Measurements from ENCODE around the gene UCN3. TPM values are rescaled to one million over a fixed set of nuclear protein-coding genes. Genes with fewer than 3 reads are reported as not detected.
A peak's percentile ranks its signal among the peaks of the same experiment; 100 is the strongest.

UCN3 gene, protein sequence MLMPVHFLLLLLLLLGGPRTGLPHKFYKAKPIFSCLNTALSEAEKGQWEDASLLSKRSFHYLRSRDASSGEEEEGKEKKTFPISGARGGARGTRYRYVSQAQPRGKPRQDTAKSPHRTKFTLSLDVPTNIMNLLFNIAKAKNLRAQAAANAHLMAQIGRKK
- not detected for polyA plus RNA-seq (2013, experiment 1 of 2; ENCODE audit: insufficient read length)
- polyA plus RNA-seq (2013, experiment 2 of 2; ENCODE audit: insufficient read length): not detected

DNA sequence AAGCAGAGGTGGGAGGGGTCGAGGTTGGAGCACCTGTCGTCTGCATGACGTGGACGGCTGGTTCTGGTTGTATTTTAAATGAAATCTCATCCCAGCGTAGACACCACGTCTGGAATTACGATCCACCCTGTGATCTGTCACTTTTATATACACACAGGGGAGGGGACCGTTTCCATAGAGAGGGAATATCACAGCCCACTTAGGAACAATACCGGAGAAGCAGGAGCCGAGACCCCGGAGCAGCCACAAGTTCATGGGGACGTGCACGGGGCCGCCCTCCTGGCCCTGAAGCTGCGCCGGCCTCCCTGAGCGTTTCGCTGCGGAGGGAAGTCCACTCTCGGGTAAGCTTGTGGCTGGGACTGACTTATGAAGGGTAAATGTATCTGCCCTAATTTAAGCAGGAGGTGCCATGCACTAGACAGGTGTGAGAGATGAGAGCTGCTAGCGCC lies at the start of gene UCN3:
TSS of gene UCN3 (plus strand) at position 77 of the 449 bp plus-strand sequence. CDS start 8,755 bp downstream, outside the sequence.
- DNase-seq: no peak

DNA sequence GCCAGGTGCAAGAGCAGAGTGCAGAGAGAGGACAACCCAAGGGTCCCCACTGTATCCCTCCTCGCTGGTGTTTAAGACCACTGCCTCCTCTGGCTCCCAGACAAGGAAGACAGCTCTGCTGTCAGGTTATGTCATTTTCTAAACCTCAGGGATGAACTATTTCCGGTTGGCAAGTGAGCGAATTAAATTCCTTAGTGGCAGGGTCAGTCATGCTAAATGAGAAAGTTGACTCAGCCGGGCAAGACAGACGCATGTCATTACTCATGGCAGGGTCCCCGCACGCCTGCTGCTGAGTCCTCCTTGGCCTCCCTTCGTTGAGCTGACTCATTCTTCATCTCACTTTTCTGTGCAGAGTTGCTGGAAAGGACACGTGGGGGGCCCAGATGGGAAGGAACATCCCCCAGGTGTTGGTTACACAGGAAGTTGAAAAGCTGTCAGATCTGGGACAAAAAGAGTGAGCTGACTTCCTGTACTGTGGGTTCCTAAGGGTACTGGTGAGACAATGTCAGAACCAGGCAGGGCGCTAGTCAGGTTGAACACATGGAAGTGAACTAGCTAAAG lies 47.1 kb upstream of the UCN3 start:
- peak; percentile 84 for DNase-seq

DNA sequence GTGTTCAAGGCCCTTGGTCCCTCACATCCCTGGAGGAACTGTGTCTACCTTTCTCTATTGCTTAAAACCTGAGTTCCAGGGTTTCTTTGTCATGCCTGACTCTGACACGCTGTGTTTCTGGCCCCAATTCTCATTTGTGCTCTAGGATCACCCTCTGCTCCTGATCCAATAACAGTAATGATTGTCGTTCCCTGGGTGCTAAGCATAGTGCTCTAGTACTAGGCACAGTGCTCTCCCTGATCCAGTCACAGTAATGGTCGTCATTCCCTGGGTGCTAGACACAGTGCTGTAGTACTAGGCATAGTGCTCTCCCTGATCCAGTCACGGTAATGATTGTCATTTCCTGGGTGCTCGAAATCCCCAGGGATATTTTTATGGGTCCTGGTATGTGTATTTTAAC lies 46.6 kb upstream of the UCN3 start:
- DNase-seq: no peak

DNA sequence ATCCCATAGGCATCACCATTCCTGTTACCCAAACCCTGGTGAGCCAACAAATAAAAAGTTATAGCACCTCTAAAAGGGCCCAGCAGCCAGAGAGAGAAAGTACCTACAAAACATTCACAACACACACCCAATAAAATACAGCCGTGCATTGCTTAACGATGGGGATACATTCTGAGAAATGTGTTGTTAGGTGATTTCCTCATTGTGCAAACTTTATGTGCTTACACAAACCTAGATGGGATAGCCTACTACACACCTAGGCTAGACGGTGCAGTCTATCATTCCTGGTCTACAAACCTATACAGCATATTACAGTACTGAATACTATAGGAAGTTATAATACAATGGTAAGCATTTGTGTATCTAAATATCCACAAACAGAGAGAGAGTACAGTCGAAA lies 44.9 kb upstream of the UCN3 start:
- no peak for DNase-seq

DNA sequence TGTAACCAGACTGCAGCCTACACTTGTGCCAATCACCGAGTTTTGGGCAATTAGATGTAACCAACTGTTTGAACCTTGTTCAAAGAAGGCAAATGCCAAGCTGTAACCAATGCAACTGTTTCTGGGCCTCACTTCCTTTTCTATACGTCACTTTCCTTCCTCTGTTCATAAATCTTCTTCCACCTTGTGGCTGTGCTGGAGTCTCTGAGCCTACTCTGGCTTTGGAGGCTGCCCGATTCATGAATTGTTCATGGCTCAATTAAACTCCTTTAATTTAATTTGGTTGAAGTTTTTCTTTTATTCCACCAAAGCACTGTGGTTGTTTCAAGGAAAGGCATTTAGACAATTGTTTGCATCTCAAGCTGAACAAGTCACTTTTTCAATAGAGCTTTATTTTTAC lies 43.5 kb upstream of the UCN3 start:
- no peak for DNase-seq

DNA sequence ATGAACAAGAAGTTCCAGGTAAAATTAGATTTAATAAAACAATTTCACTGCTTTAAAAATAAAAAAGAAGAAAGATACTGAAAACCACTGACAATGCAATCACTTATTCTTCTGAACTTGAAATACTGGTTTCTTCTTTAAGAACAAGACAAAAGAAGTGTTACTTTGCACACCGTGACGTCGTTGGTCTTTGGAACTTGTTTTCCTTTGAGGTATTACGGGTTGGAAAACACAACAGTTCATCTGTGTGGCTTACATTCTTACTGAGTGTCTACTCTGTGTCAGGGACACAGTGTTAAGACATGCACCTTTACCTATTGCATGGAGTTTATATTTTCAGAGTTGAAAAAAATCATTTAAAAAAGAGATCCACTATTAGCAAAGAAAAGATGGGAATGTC lies 41.3 kb upstream of the UCN3 start:
- DNase-seq: no peak

DNA sequence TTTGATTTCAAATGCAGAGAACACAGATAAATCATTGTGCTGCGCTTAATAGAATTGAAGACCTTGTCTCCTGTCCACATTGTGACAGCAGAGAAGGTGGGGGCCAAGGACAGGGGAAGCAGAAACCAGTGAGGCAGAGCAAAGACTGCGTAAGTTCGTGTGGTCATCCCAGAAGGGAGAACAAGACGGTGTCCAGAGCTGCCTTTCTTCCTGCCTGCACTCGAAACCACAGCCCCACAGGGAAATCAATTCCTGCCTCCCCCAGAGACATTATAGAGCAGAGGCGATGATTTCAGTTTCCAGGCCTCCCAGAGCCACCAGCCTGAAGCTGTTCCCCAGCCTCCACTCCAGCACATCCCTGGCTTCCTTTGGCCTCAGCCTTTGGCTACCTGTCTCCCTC lies 39.7 kb upstream of the UCN3 start:
- DNase-seq: peak; percentile 6

DNA sequence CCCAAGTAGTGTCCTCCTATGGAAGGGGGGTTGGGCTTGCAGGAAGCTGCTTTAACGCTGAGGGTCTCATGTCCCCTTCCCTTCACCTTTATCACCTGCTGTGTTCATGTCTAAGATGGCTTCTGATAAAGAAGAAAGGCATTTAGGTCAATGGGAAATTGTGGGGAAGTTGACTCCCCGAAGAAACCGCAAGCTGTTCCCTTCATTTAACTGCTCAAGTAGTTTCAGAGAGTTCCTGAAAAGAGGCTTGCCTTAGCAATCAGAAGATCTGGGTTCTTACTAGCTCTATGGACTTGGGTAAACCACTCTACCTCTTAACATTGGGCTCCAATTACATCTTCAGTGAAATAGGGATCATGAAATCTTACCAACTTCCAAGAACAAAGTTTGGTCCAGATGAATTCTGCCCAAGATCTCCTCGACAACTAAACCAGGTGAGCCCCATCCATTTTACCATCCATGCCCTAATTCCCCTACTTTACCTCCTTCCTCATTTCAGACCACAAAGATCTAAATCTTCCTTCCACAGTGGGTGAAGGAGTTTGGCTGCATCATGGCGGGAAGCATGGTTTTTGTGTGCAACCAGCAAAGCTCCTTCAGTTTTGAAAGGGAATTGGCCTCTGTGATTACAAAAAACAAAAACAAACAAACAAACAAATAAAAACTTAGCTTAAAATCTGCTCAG lies 30.4 kb upstream of the UCN3 start:
- DNase-seq: no peak

DNA sequence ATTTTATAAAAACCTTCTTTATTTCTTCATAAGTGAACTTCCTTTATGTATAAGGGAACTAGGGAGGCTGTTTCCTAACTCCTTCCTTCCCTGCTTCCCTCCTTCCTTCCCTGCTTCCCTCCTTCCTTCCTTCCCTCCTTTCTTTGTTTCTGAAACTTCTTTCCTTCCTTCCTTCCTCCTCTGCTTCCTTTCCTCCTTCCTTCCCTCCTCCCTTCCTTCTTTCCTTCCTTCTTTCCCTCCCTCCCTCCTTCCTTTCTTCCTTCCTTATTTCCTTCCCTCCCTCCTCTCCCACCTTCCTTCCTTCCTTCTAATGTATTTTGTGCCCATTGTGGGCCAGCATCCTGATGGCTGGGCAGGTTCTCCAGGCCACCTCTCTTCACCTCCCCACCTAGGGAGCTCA lies 26.8 kb upstream of the UCN3 start:
- DNase-seq: no peak

DNA sequence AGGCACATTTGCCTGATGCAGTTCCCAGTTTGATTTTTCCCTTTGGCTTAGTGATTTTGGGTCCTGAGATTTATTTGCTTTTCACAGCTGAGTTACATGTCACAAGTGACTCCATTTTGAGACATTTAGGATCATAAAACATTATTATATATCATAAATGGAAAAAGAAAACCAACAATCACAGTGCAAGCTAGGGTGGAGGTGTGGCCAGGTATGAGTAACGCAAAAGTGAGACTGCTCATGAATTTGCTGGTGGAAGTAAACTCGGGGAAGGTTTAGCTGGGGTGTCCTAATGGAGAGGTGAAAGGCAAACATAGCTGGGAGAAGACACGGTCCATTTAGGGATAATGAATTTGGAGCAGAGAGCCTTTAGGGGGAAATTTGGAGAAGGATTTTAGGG lies 21.7 kb upstream of the UCN3 start:
- no peak for DNase-seq

DNA sequence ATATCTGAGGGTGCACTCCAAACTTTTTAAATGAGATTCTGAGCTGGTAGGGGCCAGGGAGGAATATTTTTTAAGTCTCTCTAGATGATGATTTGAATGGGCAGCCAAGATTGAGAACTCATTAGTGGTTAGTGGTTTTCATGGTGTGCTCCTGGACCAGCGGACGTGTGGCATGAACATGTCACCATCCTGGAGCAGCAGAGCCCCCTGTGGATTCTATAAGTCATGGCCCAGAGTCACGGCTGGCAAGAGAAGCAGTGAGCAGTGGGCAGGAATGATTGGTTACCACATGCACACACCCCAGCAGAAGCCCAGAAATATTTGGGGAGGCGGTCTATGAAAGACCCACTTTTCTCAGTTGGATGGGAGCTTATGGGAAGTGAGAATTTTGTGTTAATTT lies 21.2 kb upstream of the UCN3 start:
- DNase-seq: peak; percentile 11

DNA sequence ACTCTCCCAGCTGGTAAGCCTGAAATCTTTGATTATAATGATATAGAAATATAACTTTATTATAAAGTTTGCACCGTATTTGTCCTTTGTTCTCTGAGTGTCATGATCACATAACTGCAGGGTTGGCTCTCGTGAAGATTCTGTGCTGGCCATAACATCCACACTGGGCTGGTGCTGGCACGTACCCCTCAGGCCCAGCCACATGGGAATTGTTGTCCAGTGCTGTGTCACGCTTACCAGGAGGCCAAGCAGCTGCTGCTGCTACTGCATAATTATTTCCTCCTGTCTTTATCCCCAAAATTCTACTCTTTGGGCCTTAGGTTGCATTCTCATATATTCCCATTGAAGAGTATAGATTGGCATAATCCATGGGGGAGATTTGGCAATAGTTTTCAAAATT lies 20.8 kb upstream of the UCN3 start:
- DNase-seq: no peak

DNA sequence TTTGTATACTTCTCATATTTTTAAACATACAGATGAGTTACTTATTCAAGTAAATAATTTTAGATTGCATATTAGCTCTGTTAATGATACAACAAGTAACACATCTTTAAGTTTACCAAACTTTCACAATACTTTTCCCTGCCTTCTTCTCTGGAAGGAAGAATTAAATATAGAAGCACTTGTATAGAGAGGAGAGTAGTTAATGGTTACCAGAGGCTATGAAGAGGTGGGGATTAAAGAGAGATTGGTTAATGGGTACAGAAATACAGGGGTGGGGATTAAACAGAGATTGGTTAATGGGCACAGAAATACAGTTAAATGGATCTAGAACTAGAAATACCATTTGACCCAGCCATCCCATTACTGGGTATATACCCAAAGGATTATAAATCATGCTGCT lies 20.0 kb upstream of the UCN3 start:
- DNase-seq: no peak

DNA sequence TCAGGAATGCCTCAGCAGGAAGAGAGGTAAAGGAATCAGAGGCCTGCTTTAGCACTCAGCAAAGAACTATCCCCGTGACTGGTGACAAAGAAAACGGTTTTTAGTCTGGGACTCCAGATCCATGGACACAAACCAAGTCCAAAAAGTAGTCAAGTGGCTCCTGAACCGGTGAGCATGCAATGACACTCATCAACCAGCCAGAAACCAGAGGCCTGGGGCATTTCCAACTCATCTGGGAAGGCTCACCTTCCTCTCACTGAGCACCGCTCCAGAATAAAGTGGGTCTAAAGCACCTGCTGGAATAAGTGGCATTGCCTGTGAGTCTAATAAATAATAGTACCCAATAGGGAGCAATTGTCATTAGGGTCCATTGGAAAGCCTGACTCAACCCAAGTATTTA lies 17.9 kb upstream of the UCN3 start:
- no peak for DNase-seq

DNA sequence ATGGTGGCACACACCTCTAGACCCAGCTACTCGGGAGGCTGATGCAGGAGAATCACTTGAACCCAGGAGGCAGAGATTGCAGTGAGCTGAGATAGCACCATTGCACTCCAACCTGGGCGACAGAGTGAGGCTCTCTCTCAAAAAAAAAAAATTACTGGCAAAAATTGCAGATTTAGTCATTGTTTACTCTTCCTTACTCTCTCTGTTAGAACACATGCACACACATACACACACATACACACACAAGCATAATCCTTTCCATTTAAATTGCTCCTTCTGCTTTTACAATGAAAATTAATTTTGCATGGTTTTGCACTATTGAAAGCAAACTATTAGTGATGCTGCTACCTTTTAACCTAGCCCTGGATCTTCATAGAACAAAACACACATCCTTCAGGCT lies 15.4 kb upstream of the UCN3 start:
- no peak for DNase-seq

DNA sequence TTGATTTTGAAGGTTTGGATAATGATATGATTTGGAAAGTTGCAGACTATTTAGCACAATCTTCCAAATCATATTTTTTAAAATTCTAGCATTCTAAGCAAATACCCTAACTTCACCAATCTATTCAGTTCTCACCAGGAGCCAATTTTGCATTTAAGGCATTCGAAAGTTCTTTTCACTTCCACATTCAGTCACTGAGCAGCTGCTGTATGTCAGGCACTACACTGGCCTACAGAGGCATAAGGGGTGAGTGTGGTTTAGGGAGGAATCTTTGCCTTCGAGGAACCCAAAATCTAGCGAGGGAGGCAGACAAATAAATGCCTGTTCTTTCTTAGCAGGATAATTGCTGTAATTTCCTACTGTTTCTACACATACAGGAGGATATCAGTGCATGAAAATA lies 10.7 kb upstream of the UCN3 start:
- no peak for DNase-seq

DNA sequence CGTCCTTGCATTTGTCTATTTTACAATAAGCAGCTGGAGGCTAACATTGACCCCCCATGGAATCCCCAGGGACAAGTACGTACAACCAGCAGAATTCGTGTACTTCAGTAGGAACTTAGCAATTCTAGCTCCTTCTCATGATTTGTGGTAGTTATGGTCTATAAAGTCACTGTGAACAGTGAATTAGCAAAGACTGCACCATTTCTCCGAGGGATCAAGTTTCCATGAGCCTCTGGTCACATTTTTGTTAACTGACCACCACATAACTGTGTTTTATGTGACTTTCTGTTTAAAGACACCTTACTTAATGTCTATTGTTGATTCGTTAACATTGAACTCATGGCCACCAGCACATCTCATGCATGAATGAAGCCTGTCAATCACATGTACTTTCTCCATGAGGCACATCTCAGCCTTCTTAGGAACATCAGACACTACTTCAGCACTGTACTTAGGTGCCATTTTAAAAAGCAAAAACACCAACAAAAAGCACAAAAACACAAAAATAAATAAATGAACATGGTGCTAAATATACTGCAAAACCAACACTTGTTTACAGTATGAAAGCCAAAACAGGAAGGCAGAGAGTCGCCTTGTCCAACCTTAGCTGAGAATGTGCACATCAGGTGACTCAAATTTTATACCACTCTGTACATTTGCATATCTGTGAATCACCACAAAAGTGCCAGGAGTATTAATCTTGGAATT lies 9.0 kb upstream of the UCN3 start:
- DNase-seq: no peak

DNA sequence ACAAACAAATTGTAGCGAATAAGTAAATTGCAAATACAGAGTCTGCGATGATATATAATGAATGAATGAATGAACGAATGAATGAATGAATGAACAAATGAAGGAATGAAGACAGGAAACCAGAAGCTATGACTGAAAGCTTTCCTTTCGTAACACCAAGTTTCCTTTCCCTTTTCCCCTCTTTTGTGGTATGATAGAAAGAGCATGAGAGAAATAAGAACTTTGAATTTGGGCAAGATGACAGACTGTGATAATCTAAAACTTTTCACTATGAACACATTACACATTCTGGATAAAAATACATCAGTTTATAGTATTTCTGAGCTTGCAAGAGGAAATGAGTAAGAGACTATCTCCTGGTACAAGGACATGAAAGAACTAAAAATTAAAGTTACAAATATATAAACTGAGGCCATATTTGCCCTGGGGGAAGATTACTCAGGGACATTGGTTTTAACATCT lies 8.4 kb upstream of the UCN3 start:
- DNase-seq: no peak

DNA sequence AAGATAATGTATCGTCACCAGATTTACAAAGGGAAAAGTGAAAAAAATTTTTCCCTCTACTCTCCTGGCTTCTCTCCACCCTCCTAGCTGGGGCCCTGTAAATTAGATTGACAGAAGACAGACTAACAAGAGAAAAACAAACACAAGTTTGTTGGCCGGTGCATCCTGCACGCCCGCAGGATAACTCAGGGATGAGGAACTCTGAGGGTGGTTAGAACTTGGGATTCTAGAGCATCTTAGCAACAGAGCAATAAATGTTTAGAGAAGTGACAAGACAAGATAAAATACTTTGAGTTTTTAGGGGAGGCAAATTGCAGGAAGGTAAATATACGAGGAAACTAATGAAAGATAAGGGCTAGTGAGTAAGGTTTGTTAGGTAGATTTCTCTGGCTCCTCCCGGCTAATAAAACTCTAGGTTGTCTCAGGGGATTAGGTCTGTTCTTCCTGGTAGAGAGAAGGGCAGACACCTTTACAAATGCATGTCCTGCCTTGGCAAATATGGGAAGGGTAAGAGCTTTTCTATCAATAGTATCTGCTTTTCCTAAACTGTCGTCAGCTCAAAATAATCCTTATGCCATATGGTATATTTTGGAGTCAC lies 4.3 kb upstream of the UCN3 start:
- no peak for DNase-seq

DNA sequence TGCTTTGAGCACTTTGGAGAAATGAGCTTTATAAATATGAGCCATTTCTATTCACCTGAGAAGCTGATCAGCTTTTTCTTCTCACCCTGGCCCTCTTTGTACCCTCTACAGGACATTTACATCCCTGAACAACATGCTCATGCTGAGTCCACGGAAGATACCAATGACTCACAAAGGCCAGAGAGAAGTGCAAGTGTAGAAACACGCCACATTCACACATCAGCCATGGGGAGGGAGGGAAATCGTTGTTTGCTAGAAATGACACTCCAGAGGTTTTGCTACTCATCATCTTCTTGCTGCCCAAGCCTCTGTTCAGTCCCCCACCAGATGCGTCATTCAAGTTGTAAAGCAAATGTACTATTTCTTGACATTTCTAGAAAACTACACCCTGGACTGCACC lies 2.8 kb upstream of the UCN3 start:
- DNase-seq: no peak

DNA sequence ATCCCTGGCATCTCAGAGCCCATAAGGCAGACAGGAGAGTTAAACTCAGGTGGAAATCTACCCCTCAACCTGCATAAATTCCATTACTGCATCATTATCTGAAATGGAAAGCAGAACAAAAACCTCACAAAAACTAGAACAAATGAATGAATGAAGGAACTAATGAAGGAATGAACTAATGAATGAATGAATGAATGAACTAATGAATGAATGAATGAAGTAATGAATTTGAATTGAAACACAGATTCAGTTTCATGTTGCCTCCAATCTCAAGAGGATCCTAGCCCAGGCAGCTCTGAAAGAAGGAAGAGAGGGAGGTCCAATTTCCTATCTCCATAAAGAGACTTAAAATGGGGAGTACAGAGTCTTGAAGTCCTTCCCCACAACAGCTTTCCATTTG lies 1.9 kb upstream of the UCN3 start:
- DNase-seq: no peak

DNA sequence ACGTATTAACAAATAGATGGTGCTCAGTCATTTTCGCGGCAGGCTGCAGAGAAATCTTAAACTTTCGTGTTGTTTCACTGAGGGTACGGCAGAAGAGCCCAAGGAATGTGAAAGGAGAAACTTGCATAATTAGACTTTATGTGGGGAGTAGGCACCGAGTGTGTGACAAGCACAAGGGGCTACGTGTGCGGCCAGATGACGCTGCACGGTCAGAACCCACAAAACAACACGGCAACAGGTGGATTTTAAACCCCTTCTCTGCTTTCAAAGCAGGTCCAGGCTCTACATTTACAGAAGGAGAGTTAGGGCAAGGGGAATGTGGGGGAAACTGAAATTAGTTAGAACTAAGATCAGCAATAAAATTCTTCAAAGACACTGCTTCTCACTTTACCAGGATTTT lies 392 bp upstream of the UCN3 start:
- no peak for DNase-seq

DNA sequence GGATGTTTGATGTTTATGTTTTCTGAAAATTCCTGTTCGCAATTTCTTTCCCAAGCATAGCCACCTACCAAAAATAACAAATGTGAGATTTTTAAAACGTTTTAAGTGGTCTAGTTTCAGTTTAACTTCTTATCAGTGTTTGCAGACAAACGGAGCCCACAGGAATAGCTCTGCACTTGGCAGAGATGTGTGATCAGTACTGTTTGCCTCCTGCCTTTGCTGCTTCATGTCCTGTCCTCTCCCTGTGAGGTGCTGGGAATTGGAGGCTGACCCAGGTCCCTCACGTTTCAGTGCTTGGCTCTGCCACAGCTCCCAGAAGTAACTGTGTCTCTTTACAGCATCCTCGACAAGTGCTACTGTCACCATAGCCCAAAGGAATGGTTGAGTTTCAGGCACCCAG lies 1.2 kb downstream of the UCN3 start:
- no peak for DNase-seq
